Measurements from ENCODE around the gene RAB11FIP4.
A peak's percentile ranks its signal among the peaks of the same experiment; 100 is the strongest.

RAB11FIP4 gene

GRCh38 chr17:31580316-31580705 is 188.8 kb downstream of the RAB11FIP4 start:
- H3K9ac ChIP-seq: no peak overlapping the region
- TF ChIP-seq CTCF (IDR thresholded peaks at IDR 0.05): no peak
- H2AFZ ChIP-seq: peak overlapping the region; percentile 98
- peak overlapping the region; percentile 91 for H3K27ac ChIP-seq
- no peaks in the 10 kb centered on the region for H3K79me2 ChIP-seq
- no peaks in the 10 kb centered on the region for H3K27me3 ChIP-seq (ENCODE audit: control insufficient read depth, insufficient read depth, low read length)
- no peak overlapping the region for H3K4me3 ChIP-seq (ENCODE audit: low read depth, low read length)
- no peaks in the 10 kb centered on the region for H3K36me3 ChIP-seq (ENCODE audit: control insufficient read depth, insufficient read depth, low read length)
- peak overlapping the region; percentile 57 for H3K4me2 ChIP-seq (ENCODE audit: low read length)
- no peaks in the 10 kb centered on the region for H3K9me3 ChIP-seq (ENCODE audit: control insufficient read depth, low read length)
- H3K4me1 ChIP-seq: peaks cover 22% of the 10 kb centered on the region

DNA sequence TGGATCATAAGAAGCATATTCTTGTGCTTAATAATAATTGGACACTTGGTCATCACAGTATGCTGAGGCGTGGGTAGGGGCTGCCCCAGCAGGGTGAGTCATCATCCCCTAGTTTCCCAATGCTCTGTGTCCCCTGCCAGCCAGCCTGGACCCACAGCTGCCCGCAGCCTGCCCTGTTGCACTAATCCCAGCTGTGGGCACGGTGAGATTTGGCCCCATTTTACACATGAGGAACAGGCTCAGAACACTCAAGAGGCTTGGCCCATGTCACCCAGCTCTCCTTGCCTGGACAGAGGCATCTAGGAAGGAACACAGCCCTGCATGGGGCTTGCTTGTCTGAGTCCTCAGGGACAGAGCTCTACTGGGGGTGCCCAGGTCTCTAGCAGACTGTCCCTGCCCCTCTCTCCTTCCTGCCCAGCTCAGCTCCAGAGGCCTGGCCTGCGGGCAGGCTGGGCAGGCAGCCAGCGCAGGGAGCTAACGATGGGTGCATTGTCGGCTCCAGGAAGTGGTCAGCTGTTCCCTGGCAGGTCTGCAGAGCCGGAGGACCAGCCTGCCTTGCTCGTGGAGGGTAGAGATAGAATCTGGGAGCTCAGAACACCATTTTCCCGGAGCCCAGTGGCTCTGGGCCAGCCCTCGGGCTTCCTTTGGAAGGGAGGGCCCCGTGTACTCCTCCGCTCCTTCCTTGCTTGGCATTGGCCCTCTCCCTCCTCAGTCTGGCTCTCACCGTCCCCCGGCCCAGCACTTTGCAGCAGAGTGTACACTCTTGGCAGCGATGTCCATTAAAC is 189.4 kb downstream of the RAB11FIP4 start:
- Histone ChIP-seq H3K27me3 (ENCODE audit: control insufficient read depth, insufficient read depth, low read length) (no peaks in the 10 kb centered on the region), H3K9me3 (ENCODE audit: control insufficient read depth, low read length) (no peaks in the 10 kb centered on the region), H3K9ac (no peak overlapping the region), H3K4me2 (ENCODE audit: low read length) (peak overlapping the region; percentile 57), H3K4me3 (ENCODE audit: low read depth, low read length) (peak overlapping the region; percentile 13), H3K4me1 (peaks cover 22% of the 10 kb centered on the region), H3K79me2 (no peaks in the 10 kb centered on the region), H3K36me3 (ENCODE audit: control insufficient read depth, insufficient read depth, low read length) (no peaks in the 10 kb centered on the region), H2AFZ (peak overlapping the region; percentile 98), H3K27ac (peak overlapping the region; percentile 91)
- TF ChIP-seq CTCF (IDR thresholded peaks at IDR 0.05): no peak

GRCh38 chr17:31581491-31581890 is 190.0 kb downstream of the RAB11FIP4 start:
- Histone ChIP-seq H3K27ac (peak overlapping the region; percentile 91), H3K4me2 (ENCODE audit: low read length) (peak overlapping the region; percentile 57), H3K4me3 (ENCODE audit: low read depth, low read length) (no peak overlapping the region), H3K79me2 (no peaks in the 10 kb centered on the region), H3K9me3 (ENCODE audit: control insufficient read depth, low read length) (no peaks in the 10 kb centered on the region), H2AFZ (peak overlapping the region; percentile 98), H3K27me3 (ENCODE audit: control insufficient read depth, insufficient read depth, low read length) (no peaks in the 10 kb centered on the region), H3K36me3 (ENCODE audit: control insufficient read depth, insufficient read depth, low read length) (no peaks in the 10 kb centered on the region), H3K4me1 (peaks cover 22% of the 10 kb centered on the region), H3K9ac (no peak overlapping the region)
- no peak for TF ChIP-seq CTCF (IDR thresholded peaks at IDR 0.05)

DNA sequence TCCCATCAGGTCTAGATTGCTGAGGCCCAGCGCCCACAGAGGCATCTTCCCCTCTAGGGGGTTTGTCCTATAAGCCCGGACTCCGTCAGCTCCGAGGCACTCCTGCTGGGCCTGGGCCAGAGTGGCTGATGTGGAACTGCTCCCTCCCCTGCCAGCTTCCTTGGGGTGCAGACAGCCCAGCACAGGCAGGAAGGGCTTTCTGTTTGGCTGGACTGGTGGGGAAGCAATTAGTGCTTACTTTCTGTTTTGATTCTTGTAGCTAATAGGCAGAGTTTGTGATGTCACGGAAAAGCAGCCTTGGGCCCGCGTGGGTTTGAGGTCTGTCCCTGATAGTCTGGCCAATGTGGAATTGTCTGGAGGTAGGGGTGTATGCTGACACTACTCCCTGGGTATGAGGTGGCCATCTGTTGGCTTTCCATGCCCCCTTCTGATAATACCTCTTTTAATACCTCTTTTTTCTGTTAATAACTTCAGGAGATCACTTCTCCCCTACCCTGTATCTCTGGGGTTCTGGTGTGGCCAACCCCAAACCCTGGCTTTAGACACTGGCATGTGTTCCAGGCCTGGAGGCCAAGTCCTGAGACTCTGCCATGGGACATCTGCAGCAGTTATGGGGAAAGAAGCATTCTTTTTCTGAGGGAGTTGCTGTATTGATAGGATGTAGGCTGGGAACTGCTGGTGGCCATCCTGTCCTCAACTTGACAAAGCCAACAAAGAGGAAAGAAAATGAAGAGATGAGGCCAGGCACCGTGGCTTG is 190.9 kb downstream of the RAB11FIP4 start:
- no peak for TF ChIP-seq CTCF (IDR thresholded peaks at IDR 0.05)
- Histone ChIP-seq H3K4me2 (ENCODE audit: low read length) (no peak overlapping the region), H3K9ac (no peak overlapping the region), H3K79me2 (no peaks in the 10 kb centered on the region), H3K4me3 (ENCODE audit: low read depth, low read length) (no peak overlapping the region), H3K9me3 (ENCODE audit: control insufficient read depth, low read length) (no peaks in the 10 kb centered on the region), H3K27ac (peak overlapping the region; percentile 91), H2AFZ (peak overlapping the region; percentile 98), H3K27me3 (ENCODE audit: control insufficient read depth, insufficient read depth, low read length) (no peaks in the 10 kb centered on the region), H3K36me3 (ENCODE audit: control insufficient read depth, insufficient read depth, low read length) (no peaks in the 10 kb centered on the region), H3K4me1 (peaks cover 22% of the 10 kb centered on the region)
